HG03045 (cell line): Measurements from ENCODE around the gene MYH3.

Source experiments
- ATAC-seq: cut with Tn5 transposase; IDR thresholded peaks from one replicate; pipeline ENCODE4 v1.9.1; 2021; ENCODE audit warnings: mild to moderate bottlenecking, moderate library complexity; ENCODE audit not compliant: unreplicated experiment

The MYH3 gene

GRCh38 chr17:10614536-10615155 is 42.5 kb downstream of the MYH3 start:
- no peak for ATAC-seq

DNA sequence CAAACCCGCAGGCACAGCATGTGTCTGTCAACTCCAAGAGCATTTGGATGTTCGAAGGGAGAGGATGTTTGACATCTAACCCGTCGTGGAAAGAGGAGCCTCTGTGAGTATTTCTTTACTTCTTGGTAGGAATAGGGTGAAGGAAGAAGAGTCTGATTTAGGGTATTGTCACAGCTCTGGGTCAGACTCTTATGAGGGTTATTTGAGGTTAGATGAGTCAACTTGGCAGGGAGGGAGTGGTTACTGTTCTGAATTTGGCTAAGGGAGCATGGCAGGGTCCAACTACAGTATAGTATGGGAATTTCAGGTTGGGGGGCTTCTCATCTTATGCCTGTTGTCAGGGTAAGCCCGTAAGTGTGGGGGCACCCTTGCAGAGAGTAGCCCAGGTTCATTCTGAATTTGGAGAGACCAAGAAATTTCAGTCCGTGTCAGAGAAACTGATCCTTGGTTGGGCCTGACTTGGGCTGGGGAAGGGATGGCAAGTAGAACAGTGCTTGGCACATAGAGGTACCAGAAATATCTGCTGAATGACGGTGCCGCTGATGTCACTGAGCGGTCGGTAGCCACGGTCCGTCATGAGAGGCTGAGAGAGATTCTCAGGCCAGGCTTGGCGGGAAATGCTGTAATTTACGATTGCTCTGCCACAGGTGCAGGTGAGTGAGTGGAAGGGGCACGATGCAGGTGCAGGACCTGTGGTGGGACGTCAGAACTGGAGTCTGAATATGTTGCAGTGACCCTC is 43.2 kb downstream of the MYH3 start:
- no peak for ATAC-seq

- ATAC-seq = no peak
Measured at GRCh38 chr17:10612957-10613744, 44.0 kb downstream of the MYH3 start.

- no peak for ATAC-seq
Measured at GRCh38 chr17:10610884-10611283, 46.2 kb downstream of the MYH3 start.

DNA sequence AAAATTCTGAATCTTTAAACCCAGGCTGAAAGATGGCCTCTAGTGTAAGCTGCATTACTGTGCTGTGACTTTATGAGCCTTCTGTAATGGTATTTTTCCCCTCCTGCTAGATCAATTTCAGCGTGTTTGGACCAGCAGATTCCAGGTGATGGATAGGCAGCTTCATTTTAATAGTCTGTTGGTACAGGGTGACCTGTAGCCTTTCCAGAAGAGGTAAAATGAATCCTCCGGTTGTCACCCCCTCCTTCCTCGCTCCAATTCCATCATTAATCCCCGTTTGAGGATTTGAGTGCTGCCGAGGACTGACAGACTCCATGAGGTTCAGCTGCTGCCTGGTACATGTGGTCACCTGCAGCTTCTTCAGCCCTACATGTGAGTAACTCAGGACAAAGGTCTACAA is 48.9 kb downstream of the MYH3 start:
- ATAC-seq = no peak

DNA sequence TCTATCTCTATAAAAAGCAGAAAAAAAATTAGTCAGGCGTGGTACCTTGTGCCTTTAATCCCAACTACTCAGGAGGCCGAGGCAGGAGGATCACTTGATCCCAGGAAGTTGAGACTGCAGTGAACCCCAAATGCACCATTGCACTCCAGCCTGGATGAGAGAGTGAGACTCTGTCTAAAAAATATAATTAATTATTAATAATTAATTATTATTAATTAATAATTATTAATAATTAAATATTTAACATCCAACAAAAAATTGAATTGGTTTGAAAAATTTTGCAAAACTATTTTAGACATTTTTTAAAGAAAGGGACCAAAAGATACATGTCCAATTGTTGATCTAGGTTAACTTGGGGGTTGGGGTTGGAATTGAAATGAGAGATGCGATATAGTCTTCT is 51.0 kb downstream of the MYH3 start:
- no peak for ATAC-seq

DNA sequence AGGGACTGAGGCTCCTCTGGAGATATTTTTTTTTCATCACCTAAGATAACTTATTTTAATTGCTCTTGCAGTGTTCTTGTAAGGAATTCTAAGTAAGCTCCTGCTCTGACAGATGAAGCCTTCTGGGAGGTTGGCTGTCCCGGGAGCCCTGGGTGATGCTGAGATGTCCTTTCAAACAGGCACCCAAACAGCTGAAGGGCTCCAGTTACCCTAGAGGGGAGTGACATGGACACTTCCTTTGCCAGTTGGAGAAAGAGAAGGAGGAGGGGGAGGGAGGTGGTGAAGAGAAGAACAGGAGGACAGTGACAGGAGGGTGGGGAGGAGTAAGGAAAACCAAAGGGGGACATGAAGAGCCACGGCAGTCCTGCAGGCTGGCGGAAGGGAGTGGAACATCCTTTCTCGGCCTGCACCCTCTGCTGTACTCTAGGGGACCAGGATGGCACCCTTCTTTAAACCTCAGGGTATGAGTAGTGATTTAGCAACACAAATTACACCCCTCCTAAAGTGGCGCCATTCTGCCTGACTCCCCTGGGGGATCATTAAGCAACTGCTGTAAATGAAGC is 51.8 kb downstream of the MYH3 start:
- ATAC-seq = no peak

GRCh38 chr17:10604521-10604920 is 52.6 kb downstream of the MYH3 start:
- no peak for ATAC-seq

- ATAC-seq = no peak
Measured at GRCh38 chr17:10603931-10604330, 53.2 kb downstream of the MYH3 start.

DNA sequence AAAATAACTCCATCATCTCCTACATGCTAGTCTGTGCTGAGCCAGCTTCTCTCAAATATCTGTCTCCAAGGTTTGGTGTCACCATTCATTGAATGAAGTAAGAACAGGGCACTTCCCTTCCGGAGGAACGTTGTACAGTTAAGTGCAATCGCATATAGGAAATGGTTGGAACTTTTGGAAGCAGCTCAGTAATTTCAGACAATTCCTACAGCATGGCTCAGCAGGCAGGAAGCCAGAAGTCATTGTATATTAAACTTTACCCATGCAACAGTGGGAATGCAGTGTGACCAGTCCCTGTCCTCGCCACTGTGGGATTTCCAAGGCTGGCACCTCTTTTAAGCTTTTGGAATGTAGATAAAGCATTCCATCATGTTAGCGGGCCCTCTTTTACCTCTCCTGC is 56.5 kb downstream of the MYH3 start:
- ATAC-seq = no peak

- no peak for ATAC-seq
Measured at GRCh38 chr17:10598621-10599020, 58.5 kb downstream of the MYH3 start.

- no peak for ATAC-seq
Measured at GRCh38 chr17:10589553-10590145, 67.5 kb downstream of the MYH3 start.

- ATAC-seq = no peak
Measured at GRCh38 chr17:10585529-10585928, 71.6 kb downstream of the MYH3 start.

GRCh38 chr17:10583834-10584233 is 73.3 kb downstream of the MYH3 start:
- ATAC-seq = no peak

- no peak for ATAC-seq
Measured at GRCh38 chr17:10579270-10579669, 77.8 kb downstream of the MYH3 start.
